Measurements from ENCODE around the gene BAIAP2. TPM values are rescaled to one million over a fixed set of nuclear protein-coding genes. Genes with fewer than 3 reads are reported as not detected.

The BAIAP2 gene
- total and polyA plus RNA-seq, 2 donors, result 8.4 to 23.1 TPM

- Histone ChIP-seq H3K27me3 (ENCODE audit: control insufficient read depth in 2 of 2, insufficient read depth in 1 of 2, low read length in 1 of 2) (peaks cover 17 to 32% of the 10 kb centered on the region in 2 donors), H3K4me3 (ENCODE audit: low read length in 2 of 2) (peak overlapping the region; percentile 60 to 63), H3K27ac (ENCODE audit: low read depth in 1 of 2, low read length in 1 of 2) (no peak overlapping the region), H3K36me3 (ENCODE audit: control insufficient read depth in 2 of 2, insufficient read depth in 2 of 2, low read length in 1 of 2) (no peaks in the 10 kb centered on the region), H3K9me3 (ENCODE audit: control insufficient read depth in 2 of 2, insufficient read depth in 1 of 2, low read length in 1 of 2) (no peaks in the 10 kb centered on the region), H3K4me1 (ENCODE audit: control insufficient read depth in 2 of 2, insufficient read depth in 2 of 2, low read length in 2 of 2) (peaks cover 10 to 42% of the 10 kb centered on the region in 2 donors)
- DNase-seq (ENCODE audit: low read depth in 6 of 9, low spot score in 9 of 9), result no peak
- WGBS, result 13% methylated on average over 22 of the region's 22 CpGs
Measured at GRCh38 chr17:81033535-81034167, 1.3 kb upstream of the BAIAP2 start.

DNA sequence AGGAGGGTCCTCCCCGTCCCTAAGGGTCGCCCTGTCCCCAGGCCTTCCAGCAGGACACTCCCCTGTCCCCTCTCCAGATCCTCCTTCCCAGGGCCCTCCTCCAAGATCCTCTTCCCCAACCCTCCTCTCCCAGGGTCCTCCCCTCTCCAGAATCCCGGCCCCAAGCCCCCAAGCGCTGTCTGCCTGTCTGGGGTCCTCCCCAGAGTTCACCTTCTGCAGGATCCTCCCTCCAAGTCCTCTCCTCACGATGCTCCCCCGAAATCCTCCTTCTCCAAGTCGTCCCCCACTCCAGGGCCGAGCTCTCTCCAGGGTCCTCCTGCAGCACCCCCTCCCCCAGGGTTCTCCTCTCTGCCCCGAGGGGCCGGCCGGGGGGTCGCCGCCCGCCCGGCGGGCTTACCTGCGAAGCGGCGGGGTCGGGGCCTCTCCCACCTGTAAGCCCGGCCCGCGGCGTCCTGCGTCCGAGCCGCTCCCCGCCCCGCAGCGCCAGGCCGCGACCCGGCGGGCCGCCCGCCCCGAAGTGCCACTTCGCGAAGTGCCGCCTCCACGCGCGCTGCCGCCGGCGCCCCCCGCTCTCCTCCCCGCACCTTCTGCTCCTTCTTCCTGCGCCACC is 678 bp upstream of the BAIAP2 start:
- Histone ChIP-seq H3K4me3 (ENCODE audit: low read length in 2 of 2) (peak overlapping the region; percentile 60 to 63), H3K27ac (ENCODE audit: low read depth in 1 of 2, low read length in 1 of 2) (no peak overlapping the region), H3K36me3 (ENCODE audit: control insufficient read depth in 2 of 2, insufficient read depth in 2 of 2, low read length in 1 of 2) (no peaks in the 10 kb centered on the region), H3K27me3 (ENCODE audit: control insufficient read depth in 2 of 2, insufficient read depth in 1 of 2, low read length in 1 of 2) (peaks cover 17 to 31% of the 10 kb centered on the region in 2 donors), H3K4me1 (ENCODE audit: control insufficient read depth in 2 of 2, insufficient read depth in 2 of 2, low read length in 2 of 2) (peaks cover 10 to 42% of the 10 kb centered on the region in 2 donors), H3K9me3 (ENCODE audit: control insufficient read depth in 2 of 2, insufficient read depth in 1 of 2, low read length in 1 of 2) (no peaks in the 10 kb centered on the region)
- 2% methylated on average over 49 of the region's 49 CpGs for WGBS
- DNase-seq (ENCODE audit: low read depth in 6 of 9, low spot score in 9 of 9), result no peak

DNA sequence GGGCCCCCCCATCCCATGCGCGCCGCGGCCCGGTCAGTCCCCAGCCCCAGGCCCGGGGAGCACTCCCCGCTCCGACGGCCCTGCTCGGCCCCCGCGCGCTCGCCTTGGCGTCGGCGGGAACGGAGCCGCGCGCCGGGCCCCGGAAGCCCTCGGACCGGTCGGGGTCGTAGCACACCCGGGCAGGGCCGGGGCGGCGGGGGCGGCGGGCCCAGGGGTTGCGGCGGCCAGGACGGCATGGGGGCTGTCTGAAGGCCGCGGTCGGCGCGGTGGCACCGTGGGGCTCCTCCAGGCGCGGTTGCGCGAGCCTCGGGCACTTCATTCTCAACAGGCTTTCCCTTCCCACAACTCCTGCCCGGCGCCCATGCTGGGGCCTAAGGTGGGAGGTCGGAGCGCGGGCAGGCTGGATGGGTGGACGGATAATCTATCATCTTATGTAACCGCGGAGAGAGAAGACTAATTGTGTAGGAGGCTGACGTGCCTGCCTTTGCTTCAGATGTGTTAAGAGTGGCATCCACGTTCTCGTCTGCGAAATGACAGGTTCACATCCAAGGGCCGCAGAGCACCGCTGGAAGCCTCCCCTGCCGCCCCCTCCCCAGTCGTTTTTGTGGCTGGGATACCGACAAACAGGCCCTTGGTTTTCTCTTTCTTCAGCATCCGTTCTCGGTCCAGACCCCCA is 708 bp downstream of the BAIAP2 start:
- 16% methylated on average over 66 of the region's 66 CpGs for WGBS
- Histone ChIP-seq H3K4me3 (ENCODE audit: low read length in 2 of 2) (peak overlapping the region; percentile 39 to 63), H3K4me1 (ENCODE audit: control insufficient read depth in 2 of 2, insufficient read depth in 2 of 2, low read length in 2 of 2) (peaks cover 10 to 52% of the 10 kb centered on the region in 2 donors), H3K27ac (ENCODE audit: low read depth in 1 of 2, low read length in 1 of 2) (no peak overlapping the region), H3K9me3 (ENCODE audit: control insufficient read depth in 2 of 2, insufficient read depth in 1 of 2, low read length in 1 of 2) (no peaks in the 10 kb centered on the region), H3K27me3 (ENCODE audit: control insufficient read depth in 2 of 2, insufficient read depth in 1 of 2, low read length in 1 of 2) (peaks cover 17 to 31% of the 10 kb centered on the region in 2 donors), H3K36me3 (ENCODE audit: control insufficient read depth in 2 of 2, insufficient read depth in 2 of 2, low read length in 1 of 2) (no peaks in the 10 kb centered on the region)
- DNase-seq (ENCODE audit: low read depth in 6 of 9, low spot score in 9 of 9), result no peak

DNA sequence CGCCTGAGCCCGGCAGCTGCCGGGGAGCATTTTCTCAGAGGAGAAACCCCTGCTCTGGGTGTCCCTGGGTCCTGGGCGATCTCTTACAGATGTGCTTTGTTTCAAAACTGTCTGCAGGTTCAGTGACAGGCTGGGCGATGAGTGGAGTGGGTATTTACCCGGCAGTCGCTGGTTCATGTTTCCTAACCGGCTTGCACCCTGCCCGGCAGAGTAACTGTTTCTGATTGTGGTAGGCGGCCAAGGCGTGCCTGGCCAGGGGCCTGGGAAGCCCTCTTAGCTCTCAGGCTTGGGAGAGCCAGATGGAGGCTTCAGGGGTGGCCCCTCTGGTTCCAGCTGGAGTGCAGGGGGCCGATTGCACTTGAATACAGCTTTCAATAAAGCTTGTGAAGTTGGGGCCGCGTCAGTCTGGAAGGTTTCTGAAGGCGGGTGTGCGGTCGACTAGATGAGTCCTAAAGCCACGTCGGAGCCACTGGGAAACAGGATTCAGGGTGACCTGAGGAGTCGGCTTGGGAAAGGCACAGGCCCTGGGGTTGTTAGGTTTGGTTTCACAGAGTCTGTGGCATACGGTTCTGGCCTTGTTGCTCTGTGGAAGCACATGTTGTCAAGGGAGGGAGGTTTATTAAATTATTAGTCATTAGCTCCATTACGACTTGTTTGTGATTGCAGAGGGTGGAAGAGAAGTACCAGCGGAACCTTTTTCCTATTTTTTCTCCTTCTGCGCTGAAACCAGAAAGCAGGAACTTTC is 1.4 kb downstream of the BAIAP2 start:
- 90% methylated on average over 24 of the region's 24 CpGs for WGBS
- Histone ChIP-seq H3K27ac (ENCODE audit: low read depth in 1 of 2, low read length in 1 of 2) (no peak overlapping the region), H3K4me1 (ENCODE audit: control insufficient read depth in 2 of 2, insufficient read depth in 2 of 2, low read length in 2 of 2) (peaks cover 10 to 45% of the 10 kb centered on the region in 2 donors), H3K36me3 (ENCODE audit: control insufficient read depth in 2 of 2, insufficient read depth in 2 of 2, low read length in 1 of 2) (no peaks in the 10 kb centered on the region), H3K9me3 (ENCODE audit: control insufficient read depth in 2 of 2, insufficient read depth in 1 of 2, low read length in 1 of 2) (no peaks in the 10 kb centered on the region), H3K4me3 (ENCODE audit: low read length in 2 of 2) (peak overlapping the region; percentile 39 to 63), H3K27me3 (ENCODE audit: control insufficient read depth in 2 of 2, insufficient read depth in 1 of 2, low read length in 1 of 2) (peaks cover 17 to 31% of the 10 kb centered on the region in 2 donors)
- DNase-seq (ENCODE audit: low read depth in 6 of 9, low spot score in 9 of 9), result no peak

DNA sequence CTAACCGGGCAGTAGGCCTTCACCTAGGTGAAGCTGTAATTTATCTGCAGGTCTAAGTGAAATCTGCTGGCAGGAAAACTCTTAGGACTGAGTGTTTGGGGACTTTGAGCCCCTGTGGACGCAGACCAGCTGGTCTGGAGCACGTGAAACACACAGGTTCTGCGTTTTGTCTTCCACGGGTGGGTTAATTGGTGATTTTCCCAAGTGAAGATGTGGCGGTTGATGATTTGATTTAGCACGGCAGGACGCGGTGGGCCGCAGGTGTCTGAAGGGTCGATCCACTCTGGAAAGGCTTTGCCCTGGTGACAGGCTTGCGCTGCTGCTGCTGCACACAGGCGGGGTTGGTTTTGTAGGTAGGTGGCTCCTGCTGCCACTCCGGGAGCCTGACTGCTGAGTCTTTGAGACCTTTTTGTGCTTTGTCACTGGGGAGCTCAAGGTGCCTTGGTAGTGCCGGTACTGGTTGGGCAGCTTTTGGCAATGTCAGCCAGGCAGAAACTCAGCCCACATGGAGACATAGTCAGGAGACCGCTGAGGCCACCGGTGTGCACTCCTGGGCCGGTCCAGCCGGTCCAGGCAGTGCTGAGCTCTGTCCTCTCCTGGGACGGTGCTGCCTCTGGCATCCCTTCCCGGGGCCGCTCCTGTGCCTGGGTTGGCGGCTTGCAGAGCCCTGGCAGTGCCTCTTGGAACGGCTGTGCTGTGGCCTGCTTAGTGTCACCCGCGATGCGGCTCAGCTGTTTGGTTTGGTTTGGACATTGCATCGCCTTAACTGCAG is 2.3 kb downstream of the BAIAP2 start:
- H3K27ac ChIP-seq (ENCODE audit: low read depth in 1 of 2, low read length in 1 of 2), result no peak overlapping the region
- no peak overlapping the region for H3K4me3 ChIP-seq (ENCODE audit: low read length in 2 of 2)
- H3K36me3 ChIP-seq (ENCODE audit: control insufficient read depth in 2 of 2, insufficient read depth in 2 of 2, low read length in 1 of 2), result no peaks in the 10 kb centered on the region
- WGBS, result 91% methylated on average over 28 of the region's 28 CpGs
- DNase-seq (ENCODE audit: low read depth in 6 of 9, low spot score in 9 of 9), result no peak
- peaks cover 10 to 42% of the 10 kb centered on the region in 2 donors for H3K4me1 ChIP-seq (ENCODE audit: control insufficient read depth in 2 of 2, insufficient read depth in 2 of 2, low read length in 2 of 2)
- H3K27me3 ChIP-seq (ENCODE audit: control insufficient read depth in 2 of 2, insufficient read depth in 1 of 2, low read length in 1 of 2), result peaks cover 17 to 31% of the 10 kb centered on the region in 2 donors
- no peaks in the 10 kb centered on the region for H3K9me3 ChIP-seq (ENCODE audit: control insufficient read depth in 2 of 2, insufficient read depth in 1 of 2, low read length in 1 of 2)

- no peaks in the 10 kb centered on the region for H3K9me3 ChIP-seq (ENCODE audit: control insufficient read depth in 2 of 2, insufficient read depth in 1 of 2, low read length in 1 of 2)
- no peak for DNase-seq (ENCODE audit: low read depth in 6 of 9, low spot score in 9 of 9)
- no peak overlapping the region for H3K27ac ChIP-seq (ENCODE audit: low read depth in 1 of 2, low read length in 1 of 2)
- H3K36me3 ChIP-seq (ENCODE audit: control insufficient read depth in 2 of 2, insufficient read depth in 2 of 2, low read length in 1 of 2), result no peaks in the 10 kb centered on the region
- WGBS, result 96% methylated on average over 30 of the region's 30 CpGs
- H3K27me3 ChIP-seq (ENCODE audit: control insufficient read depth in 2 of 2, insufficient read depth in 1 of 2, low read length in 1 of 2), result peaks cover 17 to 31% of the 10 kb centered on the region in 2 donors
- peaks cover 10 to 41% of the 10 kb centered on the region in 2 donors for H3K4me1 ChIP-seq (ENCODE audit: control insufficient read depth in 2 of 2, insufficient read depth in 2 of 2, low read length in 2 of 2)
- no peak overlapping the region for H3K4me3 ChIP-seq (ENCODE audit: low read length in 2 of 2)
Measured at GRCh38 chr17:81037798-81038733, 3.1 kb downstream of the BAIAP2 start.

GRCh38 chr17:81039096-81039495 is 4.1 kb downstream of the BAIAP2 start:
- DNase-seq (ENCODE audit: low read depth in 6 of 9, low spot score in 9 of 9), result no peak
- Histone ChIP-seq H3K4me1 (ENCODE audit: control insufficient read depth in 2 of 2, insufficient read depth in 2 of 2, low read length in 2 of 2) (peaks cover 2 to 34% of the 10 kb centered on the region in 2 donors), H3K27ac (ENCODE audit: low read depth in 1 of 2, low read length in 1 of 2) (no peak overlapping the region), H3K36me3 (ENCODE audit: control insufficient read depth in 2 of 2, insufficient read depth in 2 of 2, low read length in 1 of 2) (no peaks in the 10 kb centered on the region), H3K27me3 (ENCODE audit: control insufficient read depth in 2 of 2, insufficient read depth in 1 of 2, low read length in 1 of 2) (peaks cover 10 to 21% of the 10 kb centered on the region in 2 donors), H3K9me3 (ENCODE audit: control insufficient read depth in 2 of 2, insufficient read depth in 1 of 2, low read length in 1 of 2) (no peaks in the 10 kb centered on the region), H3K4me3 (ENCODE audit: low read length in 2 of 2) (no peak overlapping the region)
- WGBS, result 92% methylated on average over 16 of the region's 16 CpGs

Measured in thymus (tissue), 11 donors.